Stimulated activated CD8-positive, alpha-beta memory T cell treated with anti-CD3 and anti-CD28 coated beads, Interleukin-15, amount 100 ng/mL, for 4 hours (primary cell): ENCODE measurements around the gene RGN.
"Not testable (repeated sequence)": the region's sequence is repeated elsewhere in the genome, so short reads cannot be mapped to it uniquely, and the experiment has no call there.

ENCODE experiments used
- DNase-seq, 2 donors: peaks; one replicate each; pipeline ENCODE4 v3.0.0-alpha.2; 2020; ENCODE audit warnings: low read depth in 2 of 2

Gene RGN

GRCh38 chrX:47116551-47117110, 38.4 kb downstream of the RGN start:
- not testable (repeated sequence) for DNase-seq

- DNase-seq, result not testable (repeated sequence)
Observed at GRCh38 chrX:47124466-47124865, 46.2 kb downstream of the RGN start.

- peak; percentile 67 to 72 for DNase-seq
Observed at GRCh38 chrX:47129157-47129898, 51.1 kb downstream of the RGN start.

GRCh38 chrX:47129899-47130358, 51.7 kb downstream of the RGN start:
- no peak for DNase-seq

GRCh38 chrX:47133493-47133892, 55.2 kb downstream of the RGN start:
- no peak for DNase-seq

GRCh38 chrX:47135650-47136049, 57.4 kb downstream of the RGN start:
- not testable (repeated sequence) for DNase-seq

- DNase-seq, result no peak
Observed at GRCh38 chrX:47138171-47138570, 59.9 kb downstream of the RGN start.
